Activated naive CD4-positive, alpha-beta T cell treated with anti-CD3 and anti-CD28 coated beads, Interleukin-2, amount 50 U/mL, for 16 hours (primary cell): ENCODE measurements around the gene SAMSN1.
A peak's percentile ranks its signal among the peaks of the same experiment; 100 is the strongest.

Experiments
- DNase-seq: peaks from one replicate; pipeline ENCODE4 v3.0.0-alpha.2; 2020

SAMSN1 gene

GRCh38 chr21:14545906-14546480 lies at the start of gene SAMSN1:
SAMSN1 (minus strand) TSS chr21:14546315; CDS start chr21:14546261, 54 bp downstream.
- DNase-seq: peak; percentile 66

GRCh38 chr21:14595449-14595848 lies 49.3 kb upstream of the SAMSN1 start:
- no peak for DNase-seq

GRCh38 chr21:14594967-14595366 lies 48.9 kb upstream of the SAMSN1 start:
- no peak for DNase-seq

GRCh38 chr21:14593230-14593629 lies 47.1 kb upstream of the SAMSN1 start:
- no peak for DNase-seq

- DNase-seq: no peak
Measured at GRCh38 chr21:14592296-14593000, 46.3 kb upstream of the SAMSN1 start.

GRCh38 chr21:14591882-14592281 lies 45.8 kb upstream of the SAMSN1 start:
- no peak for DNase-seq

- no peak for DNase-seq
Measured at GRCh38 chr21:14591377-14591776, 45.3 kb upstream of the SAMSN1 start.

GRCh38 chr21:14589855-14590563 lies 43.9 kb upstream of the SAMSN1 start:
- DNase-seq: no peak

- DNase-seq: no peak
Measured at GRCh38 chr21:14587266-14587665, 41.2 kb upstream of the SAMSN1 start.

GRCh38 chr21:14585122-14585521 lies 39.0 kb upstream of the SAMSN1 start:
- no peak for DNase-seq

- DNase-seq: no peak
Measured at GRCh38 chr21:14584357-14585095, 38.4 kb upstream of the SAMSN1 start.

GRCh38 chr21:14583629-14584255 lies 37.6 kb upstream of the SAMSN1 start:
- DNase-seq: no peak

- no peak for DNase-seq
Measured at GRCh38 chr21:14582934-14583628, 37.0 kb upstream of the SAMSN1 start.

- DNase-seq: no peak
Measured at GRCh38 chr21:14581902-14582457, 35.9 kb upstream of the SAMSN1 start.

GRCh38 chr21:14573244-14573643 lies 27.1 kb upstream of the SAMSN1 start:
- DNase-seq: no peak

- DNase-seq: no peak
Measured at GRCh38 chr21:14572204-14572780, 26.2 kb upstream of the SAMSN1 start.

- DNase-seq: no peak
Measured at GRCh38 chr21:14569868-14570267, 23.8 kb upstream of the SAMSN1 start.

- DNase-seq: no peak
Measured at GRCh38 chr21:14569026-14569621, 23.0 kb upstream of the SAMSN1 start.

- no peak for DNase-seq
Measured at GRCh38 chr21:14567331-14568279, 21.5 kb upstream of the SAMSN1 start.

- DNase-seq: no peak
Measured at GRCh38 chr21:14566894-14567293, 20.8 kb upstream of the SAMSN1 start.
